H1 (cell line): ENCODE measurements around the gene ELP5. TPM values are rescaled to one million over a fixed set of nuclear protein-coding genes. Genes with fewer than 3 reads are reported as not detected.

ENCODE experiments used
- CTCF ChIA-PET: fragments of 300-600 bp; sonication (Branson Sonifier 250); formaldehyde crosslinking; loops from one replicate; lab custom pipeline; 2021; ENCODE audit not compliant: partially characterized antibody; lab: Charles Lee
- POLR2A ChIA-PET: fragments of 300-600 bp; sonication (Branson Sonifier 250); formaldehyde crosslinking; loops from one replicate; lab custom pipeline; 2021; ENCODE audit warnings: inconsistent platforms; ENCODE audit not compliant: partially characterized antibody; lab: Charles Lee
- DNase-seq, 2 experiments: peaks; one replicate each; pipeline versions ENCODE4 v3.0.0 to v3.0.0-alpha.2; 2010 to 2022; ENCODE audit warnings: low spot score in 2 of 2, low read depth in 1 of 2, mixed read lengths in 1 of 2
- FAIRE-seq: peaks from 2 replicates; lab custom pipeline; 2011; peaks lifted over from hg19 to GRCh38; lab: Jason Lieb, UNC
- H2AFZ ChIP-seq: 2 replicates; pipeline ENCODE4 v1.8.1; 2012; ENCODE audit warnings: low read length, inconsistent platforms
- H2AK5ac ChIP-seq: 2 replicates; pipeline ENCODE4 v1.6.1; 2013; ENCODE audit warnings: low read depth, low read length
- H2BK120ac ChIP-seq: replicated peaks from 2 replicates; pipeline ENCODE3; 2013; ENCODE audit warnings: low read depth, low read length, inconsistent platforms
- H2BK12ac ChIP-seq: 2 replicates; pipeline ENCODE4 v1.6.1; 2013; ENCODE audit warnings: low read depth, low read length
- H2BK15ac ChIP-seq: 2 replicates; pipeline ENCODE4 v1.6.1; 2013; ENCODE audit warnings: low read length
- H2BK20ac ChIP-seq: 2 replicates; pipeline ENCODE4 v1.6.1; 2013; ENCODE audit warnings: low read length
- H2BK5ac ChIP-seq: 2 replicates; pipeline ENCODE4 v1.6.1; 2013; ENCODE audit warnings: low read depth, low read length
- H3K14ac ChIP-seq: 2 replicates; pipeline ENCODE4 v1.6.1; 2013; ENCODE audit warnings: inconsistent platforms; ENCODE audit not compliant: insufficient read length
- H3K18ac ChIP-seq: 2 replicates; pipeline ENCODE4 v1.6.1; 2013; ENCODE audit warnings: low read length; ENCODE audit errors: extremely low read depth
- H3K23ac ChIP-seq: 2 replicates; pipeline ENCODE4 v1.6.1; 2013; ENCODE audit warnings: inconsistent platforms; ENCODE audit not compliant: insufficient read length
- H3K23me2 ChIP-seq: 2 replicates; pipeline ENCODE4 v1.6.1; 2013; ENCODE audit warnings: low read depth, low read length
- H3K27ac ChIP-seq: 2 replicates; pipeline ENCODE4 v1.6.1; 2011; ENCODE audit warnings: low read depth, low read length, inconsistent platforms
- H3K27me3 ChIP-seq, 4 experiments: replicated peaks in 1 of 4; 1 replicate in 1 of 4; 2 replicates in 3 of 4; pipeline versions ENCODE4 v1.6.1 to v1.8.1; 2011 to 2013; ENCODE audit warnings: low read length in 3 of 4, mild to moderate bottlenecking in 3 of 4, inconsistent platforms in 2 of 4, mixed read lengths in 2 of 4, moderate library complexity in 1 of 4; ENCODE audit not compliant: control insufficient read depth in 3 of 4, insufficient read depth in 3 of 4; ENCODE audit errors: extremely low read depth in 1 of 4
- H3K36me3 ChIP-seq, 4 experiments: 2 replicates each; pipeline versions ENCODE4 v1.6.1 to v1.8.1; 2011 to 2013; ENCODE audit warnings: mild to moderate bottlenecking in 4 of 4, low read length in 3 of 4, moderate library complexity in 2 of 4, control low read depth in 1 of 4, inconsistent platforms in 1 of 4; ENCODE audit not compliant: insufficient read depth in 4 of 4, control insufficient read depth in 2 of 4
- H3K4ac ChIP-seq: replicated peaks from 2 replicates; pipeline ENCODE3; 2013; ENCODE audit warnings: low read length, low read depth, mixed read lengths, inconsistent platforms; ENCODE audit not compliant: insufficient read length
- H3K4me1 ChIP-seq, 4 experiments: replicated peaks in 1 of 4; 1 replicate in 1 of 4; 2 replicates in 3 of 4; pipeline versions ENCODE4 v1.6.1 to v1.8.1; 2011 to 2013; ENCODE audit warnings: low read length in 3 of 4, inconsistent platforms in 2 of 4, mixed read lengths in 1 of 4; ENCODE audit not compliant: insufficient read depth in 4 of 4, control insufficient read depth in 3 of 4
- H3K4me2 ChIP-seq, 2 experiments: 2 replicates each; pipeline versions ENCODE4 v1.6.1 to v1.8.1; 2011 to 2013; ENCODE audit warnings: low read depth in 2 of 2, low read length in 2 of 2, control low read depth in 1 of 2, inconsistent platforms in 1 of 2, mild to moderate bottlenecking in 1 of 2; ENCODE audit not compliant: insufficient read depth in 1 of 2
- H3K4me3 ChIP-seq, 4 experiments: fragments of 200-600, 300-600 bp in 1 of 4; sonication (generic), shearing (Covaris generic), sonication (Bioruptor Twin) in 1 of 4; 2 replicates each; pipeline versions ENCODE4 v1.5.1 to v1.8.1; 2011 to 2016; ENCODE audit warnings: low read length in 4 of 4, low read depth in 3 of 4, control low read depth in 2 of 4, inconsistent platforms in 2 of 4, mild to moderate bottlenecking in 2 of 4, mixed read lengths in 1 of 4, moderate library complexity in 1 of 4; ENCODE audit not compliant: insufficient read depth in 2 of 4; ENCODE audit errors: extremely low read depth in 1 of 4
- H3K56ac ChIP-seq: replicated peaks from 2 replicates; pipeline ENCODE3; 2013; ENCODE audit warnings: low read depth, mild to moderate bottlenecking, mixed read lengths, low read length, inconsistent platforms; ENCODE audit not compliant: insufficient read length
- H3K79me1 ChIP-seq: 2 replicates; pipeline ENCODE4 v1.6.1; 2013; ENCODE audit warnings: low read depth, low read length, control low read depth
- H3K79me2 ChIP-seq, 2 experiments: 2 replicates each; pipeline versions ENCODE4 v1.6.1 to v1.8.1; 2012 to 2013; ENCODE audit warnings: low read length in 2 of 2, mild to moderate bottlenecking in 2 of 2, inconsistent platforms in 1 of 2; ENCODE audit not compliant: insufficient read depth in 2 of 2, control insufficient read depth in 1 of 2
- H3K9ac ChIP-seq, 4 experiments: replicated peaks in 1 of 4; 1 replicate in 1 of 4; 2 replicates in 3 of 4; pipeline versions ENCODE4 v1.6.1 to v1.8.1; 2011 to 2013; ENCODE audit warnings: low read depth in 3 of 4, low read length in 3 of 4, control low read depth in 2 of 4, mild to moderate bottlenecking in 2 of 4, moderate library complexity in 2 of 4, inconsistent platforms in 1 of 4; ENCODE audit errors: extremely low read depth in 1 of 4
- H3K9me3 ChIP-seq, 2 experiments: 2 replicates each; pipeline versions ENCODE4 v1.6.1 to v1.8.1; 2012 to 2013; ENCODE audit warnings: mild to moderate bottlenecking in 2 of 2, moderate library complexity in 2 of 2, control low read depth in 1 of 2, inconsistent platforms in 1 of 2, low read depth in 1 of 2, low read length in 1 of 2, mixed read lengths in 1 of 2; ENCODE audit not compliant: insufficient read depth in 2 of 2
- H4K20me1 ChIP-seq, 2 experiments: replicated peaks in 1 of 2; 2 replicates each; pipeline versions ENCODE3 to v1.8.1; 2011 to 2013; ENCODE audit warnings: inconsistent platforms in 2 of 2, low read length in 2 of 2, mild to moderate bottlenecking in 1 of 2; ENCODE audit not compliant: insufficient read depth in 2 of 2, control insufficient read depth in 1 of 2
- H4K5ac ChIP-seq: 2 replicates; pipeline ENCODE4 v1.6.1; 2013; ENCODE audit warnings: low read length, low read depth, mixed read lengths, inconsistent platforms; ENCODE audit not compliant: insufficient read length
- H4K8ac ChIP-seq: 2 replicates; pipeline ENCODE4 v1.8.0; 2013; ENCODE audit warnings: mild to moderate bottlenecking, moderate library complexity, low read length, inconsistent platforms; ENCODE audit not compliant: insufficient read depth; ENCODE audit errors: extremely low read depth
- H4K91ac ChIP-seq: replicated peaks from 2 replicates; pipeline ENCODE3; 2013; ENCODE audit warnings: low read length, mixed read lengths, inconsistent platforms; ENCODE audit not compliant: insufficient read length
- WGBS, 2 experiments: shearing (Covaris generic) in 1 of 2; methylation state at CpG; one replicate each; pipeline versions ENCODE4 v1.1.6 to v1.1.7; 2013 to 2015; ENCODE audit warnings: low lambda C conversion rate in 2 of 2, mixed read lengths in 2 of 2, inconsistent platforms in 1 of 2, low coverage in 1 of 2, missing lambda C conversion rate in 1 of 2; ENCODE audit not compliant: insufficient replicate concordance in 2 of 2, insufficient coverage in 1 of 2, insufficient read length in 1 of 2; ENCODE audit errors: extremely low coverage in 1 of 2, missing lambda C conversion rate in 1 of 2; 5-methylcytosine and 5-hydroxymethylcytosine counted together
- polyA plus RNA-seq, 7 experiments: library from polyadenylated mRNA; depleted of rRNA in 3 of 7; stranded (reverse) in 5 of 7; unstranded in 2 of 7; fragments of >200 nt in 5 of 7; fragments of 200-250 nt in 2 of 7; gene quantifications; 1 replicate in 5 of 7; 2 replicates in 1 of 7; 4 replicates in 1 of 7; pipeline versions ENCODE4 v1.2.1 to v1.2.3, GENCODE V29; 2011 to 2013; ENCODE audit warnings: missing spikeins in 2 of 7, mixed read lengths in 2 of 7
- total RNA-seq: library from RNA; stranded (reverse); fragmentation: NEBNext Ultra II Directional; extraction: Animal tissue kit (Norgen Biotek cat#: 25700); gene quantifications from 2 replicates; pipeline ENCODE4 v1.2.1, GENCODE V29; 2021

Gene ELP5
- total and polyA plus RNA-seq, 2 of the 8 experiments (the other 6 are each of a cell fraction or from before 2014, with no cell fraction given): 75.4 to 107 TPM

- no peaks in the 10 kb centered on the region for H3K79me1 ChIP-seq
- peaks cover 0 to 6% (median 3%) of the 10 kb centered on the region in 4 experiments; a peak in 3 of 8 replicates for H3K36me3 ChIP-seq
- FAIRE-seq (no peak), DNase-seq (no peak)
- H3K14ac ChIP-seq: no peak overlapping the region
- no peak overlapping the region for H3K27ac ChIP-seq
- H2BK120ac ChIP-seq: no peak overlapping the region
- no peak overlapping the region for H4K91ac ChIP-seq
- H2BK5ac ChIP-seq: no peak overlapping the region
- POLR2A ChIA-PET: interaction anchor here (0.8 to 4.0 kb wide), 13 partner anchors 8 to 132 kb away, joined by 3 to 22 read pairs (median 7); partner anchors contain the start of genes ACAP1, DVL2 and GPS2
- no peak overlapping the region for H2AK5ac ChIP-seq
- peaks cover 0 to 13% (median 7%) of the 10 kb centered on the region in 4 experiments; a peak in 6 of 7 replicates for H3K27me3 ChIP-seq
- H2BK15ac ChIP-seq: no peak overlapping the region
- peaks cover 0 to 15% (median 12%) of the 10 kb centered on the region in 4 experiments; a peak in 6 of 7 replicates for H3K4me1 ChIP-seq
- H3K4me3 ChIP-seq: no peak overlapping the region
- no peak overlapping the region for H2BK20ac ChIP-seq
- peaks cover 0 to 7% of the 10 kb centered on the region in 2 experiments for H4K20me1 ChIP-seq
- H4K5ac ChIP-seq: no peak overlapping the region
- no peak overlapping the region for H3K4me2 ChIP-seq
- peaks cover 11% of the 10 kb centered on the region for H3K23me2 ChIP-seq
- 92% methylated on average over 14 of the region's 16 CpGs; no CpG with 5 or more reads in 1 of the 2 experiments for WGBS, 2 experiments
- H2AFZ ChIP-seq: no peak overlapping the region
- H2BK12ac ChIP-seq: no peak overlapping the region
- H3K79me2 ChIP-seq: no peaks in the 10 kb centered on the region
- no peak overlapping the region; the same call in 1 of the 2 replicates for H4K8ac ChIP-seq
- no peaks in the 10 kb centered on the region for H3K9me3 ChIP-seq
- no peak overlapping the region for H3K4ac ChIP-seq
- no peak overlapping the region for H3K23ac ChIP-seq
- no peak overlapping the region for H3K56ac ChIP-seq
- no peak overlapping the region for H3K9ac ChIP-seq
- CTCF ChIA-PET: interaction anchor here (0.7 to 3.7 kb wide), 5 partner anchors 11 to 107 kb away, joined by 3 to 17 read pairs (median 3); partner anchors contain the start of gene ACAP1
- no peak overlapping the region for H3K18ac ChIP-seq
Observed at GRCh38 chr17:7284911-7285310, 32.9 kb downstream of the ELP5 start.
